GM18508 (cell line): ENCODE data around the gene NAALAD2.
"Not testable (repeated sequence)": the region's sequence is repeated elsewhere in the genome, so short reads cannot be mapped to it uniquely, and the experiment has no call there.

ENCODE experiments used
- ATAC-seq: cut with Tn5 transposase; IDR thresholded peaks from one replicate; pipeline ENCODE4 v1.9.1; 2021; ENCODE audit warnings: moderate number of reproducible peaks; ENCODE audit not compliant: insufficient read depth, unreplicated experiment

NAALAD2 gene

DNA sequence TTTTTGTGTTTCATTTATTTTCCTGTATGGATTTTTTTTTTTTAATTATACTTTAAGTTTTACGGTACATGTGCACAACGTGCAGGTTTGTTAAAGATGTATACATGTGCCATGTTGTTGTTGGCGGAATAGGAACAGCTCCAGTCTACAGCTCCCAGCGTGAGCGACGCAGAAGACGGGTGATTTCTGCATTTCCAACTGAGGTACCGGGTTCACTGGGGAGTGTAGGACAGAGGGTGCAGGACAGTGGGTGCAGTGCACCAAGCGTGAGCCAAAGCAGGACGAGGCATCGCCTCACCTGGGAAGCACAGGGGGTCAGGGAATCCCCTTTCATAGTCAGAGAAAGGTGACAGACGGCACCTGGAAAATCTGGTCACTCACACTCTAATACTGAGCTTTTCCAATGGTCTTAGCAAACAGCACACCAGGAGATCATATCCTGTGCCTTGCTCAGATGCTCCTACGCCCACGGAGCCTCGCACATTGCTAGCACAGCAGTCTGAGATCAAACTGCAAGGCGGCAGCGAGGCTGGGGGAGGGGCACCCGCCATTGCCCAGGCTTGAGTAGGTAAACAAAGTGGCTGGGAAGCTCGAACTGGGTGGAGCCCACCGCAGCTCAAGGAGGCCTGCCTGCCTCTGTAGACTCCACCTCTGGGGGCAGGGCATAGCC, 105.6 kb downstream of the NAALAD2 start:
- ATAC-seq, result not testable (repeated sequence)

DNA sequence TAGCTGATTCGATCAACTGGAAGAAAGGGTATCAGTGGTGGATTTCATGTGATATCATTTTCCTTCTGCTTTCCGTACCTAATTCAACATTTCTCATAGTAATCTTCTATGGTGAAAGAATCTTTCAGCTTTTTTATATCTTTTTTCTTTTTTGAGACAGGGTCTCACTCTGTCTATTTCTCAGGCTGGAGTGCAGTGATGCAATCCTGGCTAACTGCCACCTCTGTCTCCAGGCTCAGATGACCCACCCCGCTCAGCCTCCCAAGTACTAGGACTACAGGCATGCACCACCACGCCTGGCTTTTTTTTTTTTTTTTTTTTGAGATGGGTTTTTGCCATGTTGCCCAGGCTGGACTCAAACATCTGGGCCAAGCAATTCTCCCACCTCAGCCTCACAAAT, 107.0 kb downstream of the NAALAD2 start:
- ATAC-seq, result no peak
